ENCODE data around the gene CFAP221.

GRCh38 chr2:119646149-119646548, 101.9 kb downstream of the CFAP221 start:
- TF ChIP-seq GATA3 (IDR thresholded peaks at IDR 0.05; ENCODE audit: low read depth, low read length) (no peak), GATA2 (IDR thresholded peaks at IDR 0.05; ENCODE audit: low read depth, low read length) (no peak)

Measured in SH-SY5Y (cell line).